Pancreas (tissue), 10 donors: Measurements from ENCODE around the gene GALNT9. TPM values are rescaled to one million over a fixed set of nuclear protein-coding genes. Genes with fewer than 3 reads are reported as not detected.
A peak's percentile ranks its signal among the peaks of the same experiment; 100 is the strongest.

Source experiments
- ATAC-seq, 4 donors: fragments of 200-7000 bp; cut with Tn5 transposase; one replicate each; pipeline versions ENCODE4 v1.8.0 to v1.9.1; 2020; ENCODE audit warnings: mild to moderate bottlenecking in 4 of 4, moderate library complexity in 4 of 4
- DNase-seq, 6 donors: peaks; one replicate each; pipeline ENCODE4 v3.0.0-alpha.2; 2020
- FAIRE-seq: peaks from 2 replicates; lab custom pipeline; 2012; peaks lifted over from hg19 to GRCh38; lab: Jason Lieb, UNC
- H3K27ac ChIP-seq, 4 donors: fragments of 200-600 bp; sonication (generic); 1 replicate in 3 of 4; 2 replicates in 1 of 4; pipeline versions ENCODE4 v1.5.0 to v1.8.0; 2020
- H3K27me3 ChIP-seq, 4 donors: fragments of 200-600 bp; one replicate each; pipeline ENCODE4 v1.8.0; 2021
- H3K36me3 ChIP-seq, 3 donors: fragments of 200-600 bp; sonication (generic) in 1 of 3; one replicate each; pipeline versions ENCODE4 v1.5.0 to v1.8.0; 2020 to 2021
- H3K4me1 ChIP-seq, 3 donors: fragments of 200-600 bp; one replicate each; pipeline ENCODE4 v1.8.0; 2021
- H3K4me3 ChIP-seq, 4 donors: fragments of 200-600 bp; sonication (generic) in 2 of 4; one replicate each; pipeline versions ENCODE4 v1.5.0 to v1.8.0; 2020 to 2021
- H3K9me3 ChIP-seq, 4 donors: fragments of 200-600 bp; one replicate each; pipeline ENCODE4 v1.8.0; 2021
- WGBS, 2 donors: extraction: QIAGEN DNeasy Blood & Tissue Kit; methylation state at CpG; one replicate each; pipeline ENCODE4 v1.1.7; 2013; 5-methylcytosine and 5-hydroxymethylcytosine counted together
- intact Hi-C, 3 donors: fragments of 100-400 bp; cut with DNase I; formaldehyde crosslinking; loops; one replicate each; pipeline versions ENCODE4 v1.11.1 to v1.14.2; 2022
- polyA plus RNA-seq, 2 donors: library from polyadenylated mRNA; stranded (reverse); fragments of 200-250 nt; gene quantifications; one replicate each; pipeline ENCODE4 v1.2.3, GENCODE V29; 2013
- total RNA-seq, 6 donors: library from RNA; stranded (reverse); fragmentation: NEBNext Ultra II Directional in 4 of 6; extraction: Animal tissue kit (Norgen Biotek cat#: 25700) in 4 of 6; gene quantifications; one replicate each; pipeline versions ENCODE4 v1.2.1 to v1.2.4, GENCODE V29; 2021 to 2023
- TF ChIP-seq, protein P1 (sequence below), 4 donors: fragments of 200-600 bp; sonication (generic) in 3 of 4; IDR thresholded peaks; one replicate each; pipeline versions ENCODE4 v1.5.0 to v1.8.0; 2021; ENCODE audit warnings: antibody characterized with exemption in 4 of 4
- donor health status: healthy with polysubstance abuse.
- donor health status: DM: no; HTN: no; CAD: no; lungs with moderate emphysema.
- donor health status: DM: no; HTN: no; CAD: no.
- donor health status: control.
- donor health status: control.
- donor health status: Bipolar disorder and iron deficiency.
- donor health status: DM: yes; HTN: yes; CAD: no.
- donor health status: DM: no; HTN: no; CAD: no.
- donor health status: DM: no; HTN: no; CAD: no.
- donor health status: DM: yes; HTN: yes; CAD: no.

Gene GALNT9
- total and polyA plus RNA-seq, 8 donors, result 0.09 to 0.46 (median 0.25) TPM; not detected in 5

DNA sequence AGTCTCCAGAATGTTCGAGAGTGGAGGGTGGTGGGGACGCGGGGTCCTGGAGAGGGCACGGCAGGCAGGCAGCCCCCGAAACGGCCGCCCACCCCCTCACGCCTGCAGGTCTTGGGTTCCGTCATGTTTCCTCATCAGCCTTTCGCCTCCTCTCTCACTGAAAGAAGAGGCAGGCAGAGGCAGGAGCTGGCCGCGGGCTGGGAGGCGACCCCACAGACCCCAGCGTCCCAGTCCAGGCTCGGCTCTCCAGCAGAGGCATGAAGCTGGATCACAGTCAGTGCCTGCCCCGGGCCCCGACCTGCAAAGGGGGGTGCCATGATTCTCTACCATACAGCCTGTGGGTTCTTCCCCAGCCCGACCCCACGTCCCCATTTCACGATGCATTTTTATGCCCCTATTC is 13.4 kb downstream of the GALNT9 start:
- no peak for ATAC-seq
- H3K27ac ChIP-seq, result no peak overlapping the region
- 53 to 65% methylated on average over 20 of the region's 20 CpGs for WGBS, 2 donors
- peaks cover 0 to 4% (median 0%) of the 10 kb centered on the region in 4 donors for H3K27me3 ChIP-seq
- no peaks in the 10 kb centered on the region for H3K9me3 ChIP-seq
- no peak overlapping the region for H3K4me3 ChIP-seq
- no peak for FAIRE-seq
- no peaks in the 10 kb centered on the region for H3K4me1 ChIP-seq
- DNase-seq, result peak in 3 of 6 donors; percentile 3 to 43 (median 34)
- intact Hi-C loops, result no loop called here
- TF ChIP-seq, protein P1, sequence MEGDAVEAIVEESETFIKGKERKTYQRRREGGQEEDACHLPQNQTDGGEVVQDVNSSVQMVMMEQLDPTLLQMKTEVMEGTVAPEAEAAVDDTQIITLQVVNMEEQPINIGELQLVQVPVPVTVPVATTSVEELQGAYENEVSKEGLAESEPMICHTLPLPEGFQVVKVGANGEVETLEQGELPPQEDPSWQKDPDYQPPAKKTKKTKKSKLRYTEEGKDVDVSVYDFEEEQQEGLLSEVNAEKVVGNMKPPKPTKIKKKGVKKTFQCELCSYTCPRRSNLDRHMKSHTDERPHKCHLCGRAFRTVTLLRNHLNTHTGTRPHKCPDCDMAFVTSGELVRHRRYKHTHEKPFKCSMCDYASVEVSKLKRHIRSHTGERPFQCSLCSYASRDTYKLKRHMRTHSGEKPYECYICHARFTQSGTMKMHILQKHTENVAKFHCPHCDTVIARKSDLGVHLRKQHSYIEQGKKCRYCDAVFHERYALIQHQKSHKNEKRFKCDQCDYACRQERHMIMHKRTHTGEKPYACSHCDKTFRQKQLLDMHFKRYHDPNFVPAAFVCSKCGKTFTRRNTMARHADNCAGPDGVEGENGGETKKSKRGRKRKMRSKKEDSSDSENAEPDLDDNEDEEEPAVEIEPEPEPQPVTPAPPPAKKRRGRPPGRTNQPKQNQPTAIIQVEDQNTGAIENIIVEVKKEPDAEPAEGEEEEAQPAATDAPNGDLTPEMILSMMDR (IDR thresholded peaks at IDR 0.05), result no peak
- no peaks in the 10 kb centered on the region for H3K36me3 ChIP-seq

DNA sequence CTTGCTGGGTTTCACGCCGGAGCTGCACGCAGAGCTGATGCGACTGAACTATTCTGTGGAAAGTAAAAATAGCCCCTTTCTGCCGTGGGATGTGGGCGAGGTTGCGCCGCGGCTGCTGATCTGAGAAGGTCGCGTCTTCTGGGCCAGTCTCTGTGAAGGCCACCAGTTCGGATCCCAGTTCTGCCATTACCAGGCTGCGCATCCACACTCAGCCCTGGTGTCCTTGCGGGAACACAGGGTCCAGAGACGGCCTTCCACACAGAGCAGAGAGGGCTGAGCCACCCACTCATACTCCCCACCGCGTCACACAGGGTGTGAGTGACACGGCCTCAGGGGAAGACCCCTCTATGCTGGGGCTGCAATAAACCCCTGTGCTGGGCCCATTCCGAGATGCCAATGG is 13.9 kb downstream of the GALNT9 start:
- ATAC-seq (no peak), FAIRE-seq (no peak), DNase-seq (peak in 2 of 6 donors; percentile 4 to 23)
- H3K4me3 ChIP-seq, result no peak overlapping the region
- no peaks in the 10 kb centered on the region for H3K4me1 ChIP-seq
- WGBS, 2 donors, result 78 to 85% methylated on average over 19 of the region's 19 CpGs
- H3K27ac ChIP-seq, result no peak overlapping the region
- TF ChIP-seq, protein P1 (IDR thresholded peaks at IDR 0.05), result no peak
- peaks cover 0 to 4% (median 0%) of the 10 kb centered on the region in 4 donors for H3K27me3 ChIP-seq
- no peaks in the 10 kb centered on the region for H3K9me3 ChIP-seq
- intact Hi-C loops, result no loop called here
- H3K36me3 ChIP-seq, result no peaks in the 10 kb centered on the region

DNA sequence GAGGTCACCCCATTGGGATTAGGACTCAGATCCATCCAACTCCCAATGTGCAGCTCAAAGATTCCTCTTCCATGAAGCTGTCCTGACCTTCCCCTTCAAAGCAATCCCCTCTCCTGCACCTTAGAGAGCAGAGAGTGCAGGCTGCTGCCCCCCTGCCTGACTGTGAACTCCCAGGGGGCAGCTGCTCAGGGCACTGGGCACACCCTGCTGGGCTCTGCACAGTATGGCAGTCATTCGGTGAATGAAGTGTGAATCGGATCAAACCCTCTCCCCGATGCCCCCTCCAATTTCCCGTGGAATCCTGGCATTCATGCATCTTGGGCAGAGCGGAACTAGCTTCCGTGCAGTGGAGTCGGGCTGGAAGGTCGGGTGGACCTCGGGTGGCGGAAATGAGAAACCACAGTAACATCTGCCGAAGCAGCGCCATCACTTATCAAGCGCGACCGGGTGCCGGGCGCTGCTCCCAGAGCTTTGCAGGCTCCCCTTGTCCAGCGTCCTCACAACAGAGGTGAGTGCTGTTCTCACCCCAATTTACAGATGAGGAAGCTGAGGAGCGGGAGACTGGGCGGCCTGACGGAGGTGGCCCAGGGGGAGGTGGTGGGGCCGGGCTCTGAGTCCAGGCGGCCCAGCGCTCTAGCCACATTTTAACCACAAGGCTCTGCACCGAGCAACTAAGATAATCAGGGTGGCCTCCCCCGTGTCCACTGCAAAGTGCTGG is 14.7 kb downstream of the GALNT9 start:
- H3K4me3 ChIP-seq, result no peak overlapping the region
- DNase-seq, result peak in 3 of 6 donors; percentile 3 to 30 (median 18)
- no peaks in the 10 kb centered on the region for H3K36me3 ChIP-seq
- intact Hi-C loops, result no loop called here
- FAIRE-seq, result no peak
- no peaks in the 10 kb centered on the region for H3K4me1 ChIP-seq
- 71 to 82% methylated on average over 26 of the region's 26 CpGs for WGBS, 2 donors
- no peaks in the 10 kb centered on the region for H3K9me3 ChIP-seq
- no peak overlapping the region for H3K27ac ChIP-seq
- H3K27me3 ChIP-seq, result peaks cover 0 to 4% (median 0%) of the 10 kb centered on the region in 4 donors
- TF ChIP-seq, protein P1 (IDR thresholded peaks at IDR 0.05), result no peak
- ATAC-seq, result no peak

DNA sequence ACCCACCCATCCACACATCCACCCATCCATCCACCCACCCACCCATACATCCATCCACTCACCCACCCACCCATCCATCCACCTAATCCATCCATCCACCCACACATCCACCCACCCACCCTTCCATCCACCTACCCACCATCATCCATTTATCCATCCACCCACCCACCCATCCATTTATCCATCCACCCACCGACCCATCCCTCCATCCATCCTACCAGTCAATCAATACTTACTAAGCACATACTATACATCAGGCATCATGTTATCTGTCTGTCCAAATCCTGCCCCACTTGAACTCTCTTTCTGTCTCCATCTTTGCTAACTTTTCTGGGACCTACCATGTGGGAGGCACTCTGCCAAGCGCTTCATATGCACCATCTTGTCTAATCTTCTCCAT is 15.4 kb downstream of the GALNT9 start:
- intact Hi-C loops, result no loop called here
- no peak for ATAC-seq
- peaks cover 0 to 4% (median 0%) of the 10 kb centered on the region in 4 donors for H3K27me3 ChIP-seq
- TF ChIP-seq, protein P1 (IDR thresholded peaks at IDR 0.05), result no peak
- H3K4me1 ChIP-seq, result no peaks in the 10 kb centered on the region
- no peak for FAIRE-seq
- H3K4me3 ChIP-seq, result no peak overlapping the region
- no peak for DNase-seq
- 85 to 87% methylated on average over 2 of the region's 2 CpGs for WGBS, 2 donors
- H3K36me3 ChIP-seq, result no peaks in the 10 kb centered on the region
- H3K9me3 ChIP-seq, result no peaks in the 10 kb centered on the region
- no peak overlapping the region for H3K27ac ChIP-seq

DNA sequence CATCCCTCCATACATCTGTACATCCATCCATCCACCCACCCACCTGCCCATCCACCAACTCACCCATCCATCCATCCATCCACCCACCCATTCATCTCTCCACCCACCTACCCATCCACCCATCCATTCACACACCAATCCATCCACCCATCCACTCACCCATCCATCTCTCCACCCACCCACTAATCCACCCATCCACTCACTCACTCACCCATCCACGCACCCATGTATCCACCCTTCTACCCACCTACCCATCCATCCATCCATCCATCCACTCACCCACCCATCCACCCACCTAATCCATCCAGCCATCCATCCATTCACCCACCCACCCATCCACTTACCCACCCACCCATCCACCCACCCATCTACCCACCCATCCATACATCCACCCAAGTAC is 16.2 kb downstream of the GALNT9 start:
- Histone ChIP-seq H3K27ac (no peak overlapping the region), H3K9me3 (no peaks in the 10 kb centered on the region), H3K27me3 (peaks cover 0 to 3% (median 0%) of the 10 kb centered on the region in 4 donors), H3K4me1 (no peaks in the 10 kb centered on the region), H3K36me3 (no peaks in the 10 kb centered on the region), H3K4me3 (no peak overlapping the region)
- DNase-seq (no peak), FAIRE-seq (no peak), ATAC-seq (no peak)
- intact Hi-C loops, result no loop called here
- WGBS, 2 donors, result 85 to 100% methylated on average over 1 of the region's 1 CpG
- TF ChIP-seq, protein P1 (IDR thresholded peaks at IDR 0.05), result no peak
